OCI-LY3 (cell line): ENCODE data around the gene BEND2.

Source experiments
- H2AFZ ChIP-seq: fragments of 200-600, 300-600 bp; shearing (Covaris generic); 2 replicates; pipeline ENCODE4 v1.6.0; 2014; ENCODE audit warnings: antibody characterized with exemption, low read depth, low read length
- H3K27ac ChIP-seq: fragments of 200-600, 300-600 bp; sonication (generic); 2 replicates; pipeline ENCODE4 v1.5.1; 2014; ENCODE audit warnings: mild to moderate bottlenecking, low read length, moderate library complexity, mixed read lengths
- H3K27me3 ChIP-seq: fragments of 200-600, 300-600 bp; sonication (generic); 2 replicates; pipeline ENCODE4 v1.6.1; 2014; ENCODE audit warnings: low read depth, low read length, mixed read lengths
- H3K36me3 ChIP-seq: fragments of 200-600, 300-600 bp; sonication (generic); replicated peaks from 2 replicates; pipeline ENCODE3; 2014; ENCODE audit warnings: low read depth, low read length, mixed read lengths
- H3K4me1 ChIP-seq: fragments of 300-600, 200-600 bp; sonication (generic); 2 replicates; pipeline ENCODE4 v1.6.1; 2014; ENCODE audit warnings: low read length, mixed read lengths
- H3K4me2 ChIP-seq: fragments of 200-600, 300-600 bp; sonication (generic); 2 replicates; pipeline ENCODE4 v1.6.1; 2014; ENCODE audit warnings: low read length, mixed read lengths
- H3K4me3 ChIP-seq: fragments of 300-600, 200-600 bp; sonication (generic); 2 replicates; pipeline ENCODE4 v1.5.1; 2014; ENCODE audit warnings: antibody characterized with exemption, mild to moderate bottlenecking, low read length, moderate library complexity
- H3K79me2 ChIP-seq: fragments of 300-600, 200-600 bp; shearing (Covaris generic); 2 replicates; pipeline ENCODE4 v1.6.1; 2014; ENCODE audit warnings: mild to moderate bottlenecking, low read length, mixed read lengths
- H3K9ac ChIP-seq: fragments of 300-600, 200-600 bp; shearing (Covaris generic); 2 replicates; pipeline ENCODE4 v1.6.0; 2014; ENCODE audit warnings: mild to moderate bottlenecking, low read length, moderate library complexity
- H3K9me3 ChIP-seq: fragments of 200-600, 300-600 bp; shearing (Covaris generic); 2 replicates; pipeline ENCODE4 v1.6.1; 2014; ENCODE audit warnings: low read length, mixed read lengths; ENCODE audit not compliant: insufficient read depth
- H4K20me1 ChIP-seq: fragments of 200-600, 300-600 bp; sonication (generic); 2 replicates; pipeline ENCODE4 v1.6.1; 2016; ENCODE audit warnings: low read length, mixed read lengths; ENCODE audit not compliant: insufficient read depth
- CTCF ChIP-seq: fragments of 200-600, 300-600 bp; sonication (generic); IDR thresholded peaks from 2 replicates; pipeline ENCODE4 v1.5.1; 2014; ENCODE audit warnings: antibody characterized with exemption, low read length, low read depth
- EZH2phosphoT487 ChIP-seq: fragments of 200-600 bp; shearing (Covaris generic); IDR thresholded peaks from 2 replicates; pipeline ENCODE4 v1.6.1; 2018; ENCODE audit warnings: antibody characterized with exemption, mixed run types, low read depth

BEND2 gene

GRCh38 chrX:18228069-18228468, 7.4 kb upstream of the BEND2 start:
- no peak overlapping the region for H3K4me3 ChIP-seq
- H3K4me1 ChIP-seq = no peaks in the 10 kb centered on the region
- no peak overlapping the region for H3K27ac ChIP-seq
- H4K20me1 ChIP-seq = no peaks in the 10 kb centered on the region
- no peaks in the 10 kb centered on the region for H3K36me3 ChIP-seq
- H3K79me2 ChIP-seq = no peaks in the 10 kb centered on the region
- no peak for TF ChIP-seq CTCF
- no peak for TF ChIP-seq EZH2phosphoT487
- no peaks in the 10 kb centered on the region for H3K27me3 ChIP-seq
- H2AFZ ChIP-seq = no peak overlapping the region
- H3K9me3 ChIP-seq = no peaks in the 10 kb centered on the region
- no peak overlapping the region for H3K9ac ChIP-seq
- no peak overlapping the region for H3K4me2 ChIP-seq

GRCh38 chrX:18227458-18227857, 6.8 kb upstream of the BEND2 start:
- no peaks in the 10 kb centered on the region for H3K79me2 ChIP-seq
- no peak for TF ChIP-seq EZH2phosphoT487
- TF ChIP-seq CTCF = no peak
- H3K9me3 ChIP-seq = no peaks in the 10 kb centered on the region
- H3K27me3 ChIP-seq = no peaks in the 10 kb centered on the region
- H3K4me1 ChIP-seq = no peaks in the 10 kb centered on the region
- H3K4me3 ChIP-seq = no peak overlapping the region
- H3K4me2 ChIP-seq = no peak overlapping the region
- H2AFZ ChIP-seq = no peak overlapping the region
- no peaks in the 10 kb centered on the region for H4K20me1 ChIP-seq
- no peak overlapping the region for H3K9ac ChIP-seq
- no peak overlapping the region for H3K27ac ChIP-seq
- H3K36me3 ChIP-seq = no peaks in the 10 kb centered on the region

- no peaks in the 10 kb centered on the region for H3K36me3 ChIP-seq
- peak; percentile 47 for TF ChIP-seq CTCF
- TF ChIP-seq EZH2phosphoT487 = no peak
- H3K9me3 ChIP-seq = no peaks in the 10 kb centered on the region
- H3K9ac ChIP-seq = no peak overlapping the region
- H3K4me2 ChIP-seq = no peak overlapping the region
- no peaks in the 10 kb centered on the region for H4K20me1 ChIP-seq
- H3K4me1 ChIP-seq = no peaks in the 10 kb centered on the region
- H3K27ac ChIP-seq = no peak overlapping the region
- H2AFZ ChIP-seq = no peak overlapping the region
- H3K4me3 ChIP-seq = no peak overlapping the region
- H3K27me3 ChIP-seq = no peaks in the 10 kb centered on the region
- no peaks in the 10 kb centered on the region for H3K79me2 ChIP-seq
These were observed 10.2 kb downstream of the BEND2 start for GRCh38 chrX:18210470-18210869.

GRCh38 chrX:18206657-18207056, 14.0 kb downstream of the BEND2 start:
- TF ChIP-seq EZH2phosphoT487 = no peak
- no peak for TF ChIP-seq CTCF
- no peaks in the 10 kb centered on the region for H4K20me1 ChIP-seq
- H3K4me1 ChIP-seq = no peaks in the 10 kb centered on the region
- H3K4me2 ChIP-seq = no peak overlapping the region
- no peaks in the 10 kb centered on the region for H3K79me2 ChIP-seq
- H3K4me3 ChIP-seq = no peak overlapping the region
- no peak overlapping the region for H3K9ac ChIP-seq
- H3K36me3 ChIP-seq = no peaks in the 10 kb centered on the region
- H3K27me3 ChIP-seq = no peaks in the 10 kb centered on the region
- H3K27ac ChIP-seq = no peak overlapping the region
- no peak overlapping the region for H2AFZ ChIP-seq
- H3K9me3 ChIP-seq = no peaks in the 10 kb centered on the region
